AG10803 (cell line): ENCODE measurements around the gene GABPB1.

Experiments used
- DNase-seq: peaks from one replicate; pipeline ENCODE4 v3.0.0; 2010; ENCODE audit warnings: low read depth
- H3K4me3 ChIP-seq: 2 replicates; pipeline ENCODE4 v1.5.1; 2011; ENCODE audit warnings: mild to moderate bottlenecking, low read length, control low read depth
- CTCF ChIP-seq: conservative IDR thresholded peaks from 2 replicates; pipeline ENCODE4 v1.5.1; 2011; ENCODE audit warnings: mild to moderate bottlenecking, low read length, control low read depth, inconsistent platforms

Gene GABPB1

DNA sequence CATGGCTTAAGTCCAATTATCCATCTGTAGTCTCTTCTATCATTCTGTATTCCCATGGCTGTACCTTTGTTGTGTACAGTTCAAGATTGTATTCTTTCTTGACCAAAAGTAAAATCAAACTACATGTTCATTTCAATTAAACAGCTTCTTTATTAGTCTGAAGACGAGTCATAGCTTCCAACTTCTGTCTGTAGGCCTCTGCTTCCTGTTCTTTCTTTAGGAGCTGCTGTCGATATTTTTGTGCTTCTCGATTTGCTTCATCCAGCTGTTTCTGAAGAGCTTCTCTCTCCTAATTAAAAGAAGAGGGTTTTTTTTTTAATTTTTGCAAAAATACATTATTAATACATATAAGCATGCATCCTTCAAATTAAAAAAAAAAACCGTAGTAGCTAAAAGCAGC is 76.5 kb downstream of the GABPB1 start:
- H3K4me3 ChIP-seq: no peak overlapping the region
- no peak for TF ChIP-seq CTCF
- no peak for DNase-seq

DNA sequence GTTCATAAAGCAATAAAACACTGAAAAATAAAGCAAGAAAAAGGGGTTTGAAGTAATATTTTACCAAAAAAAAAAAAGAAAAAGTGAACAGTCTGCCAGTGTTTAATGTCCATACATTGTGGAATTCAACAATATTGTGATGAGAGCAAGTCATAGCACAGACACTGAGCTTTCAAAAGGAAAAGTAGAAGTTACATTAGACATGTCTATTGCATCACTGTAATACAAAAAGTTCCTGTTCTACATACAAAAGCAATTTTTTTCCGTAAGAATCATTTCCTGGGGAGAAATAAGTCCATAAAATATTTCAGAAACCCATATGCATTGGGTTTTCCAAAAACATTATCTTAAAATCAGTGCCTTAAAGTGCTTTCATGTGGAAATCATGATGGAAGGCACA is 77.6 kb downstream of the GABPB1 start:
- DNase-seq: no peak
- no peak overlapping the region for H3K4me3 ChIP-seq
- no peak for TF ChIP-seq CTCF

DNA sequence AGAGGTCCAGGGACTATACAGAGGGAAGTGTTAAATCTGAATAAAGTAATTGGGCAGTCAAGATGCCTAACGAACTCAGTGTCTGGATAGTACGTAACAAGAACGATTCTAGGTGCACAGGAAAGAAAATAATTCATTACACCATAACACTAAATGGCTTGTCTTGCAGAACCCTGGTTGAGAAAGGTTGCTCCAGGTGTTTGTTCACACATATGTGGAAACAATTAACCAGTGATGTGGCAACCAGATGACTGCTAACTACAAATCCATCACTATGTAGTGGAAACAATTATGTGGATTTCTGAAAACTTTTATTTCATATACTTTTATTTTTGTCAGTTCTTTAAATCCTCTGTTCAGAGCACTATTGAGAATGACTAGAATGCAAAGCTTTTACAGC is 79.1 kb downstream of the GABPB1 start:
- TF ChIP-seq CTCF: no peak
- no peak overlapping the region for H3K4me3 ChIP-seq
- DNase-seq: no peak

- no peak overlapping the region for H3K4me3 ChIP-seq
- TF ChIP-seq CTCF: no peak
- no peak for DNase-seq
Measured at GRCh38 chr15:50275091-50275490, 79.9 kb downstream of the GABPB1 start.

- no peak for DNase-seq
- no peak overlapping the region for H3K4me3 ChIP-seq
- no peak for TF ChIP-seq CTCF
Measured at GRCh38 chr15:50267577-50267976, 87.4 kb downstream of the GABPB1 start.

DNA sequence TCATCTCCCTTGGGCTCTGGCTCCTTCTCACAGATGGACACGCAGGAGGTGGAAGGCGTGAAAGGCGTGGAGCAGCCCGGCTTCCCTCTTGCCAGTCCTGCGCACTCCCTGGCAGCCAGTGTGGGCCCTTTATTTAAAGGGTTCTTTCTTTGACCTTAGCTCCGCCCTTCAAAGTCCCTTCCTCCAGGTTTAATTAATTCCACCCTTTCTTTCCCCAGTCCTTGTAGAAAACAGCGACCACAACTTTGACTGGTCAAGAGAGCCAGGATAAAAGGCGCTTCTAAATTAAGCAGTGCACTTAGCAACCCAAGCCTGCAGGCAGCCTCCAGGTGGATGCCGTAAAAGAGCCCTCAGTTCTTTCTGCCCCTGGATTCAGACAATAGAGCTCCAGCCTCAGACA is 89.4 kb downstream of the GABPB1 start, which contains the start of gene HDC:
Gene HDC (minus strand): TSS at position 107 of the 400 bp plus-strand sequence. CDS start 103 bp downstream, at position 4.
- no peak for TF ChIP-seq CTCF
- DNase-seq: no peak
- no peak within 1 kb of the TSS for H3K4me3 ChIP-seq

GRCh38 chr15:50262533-50262932 is 92.5 kb downstream of the GABPB1 start:
- no peak overlapping the region for H3K4me3 ChIP-seq
- TF ChIP-seq CTCF: no peak
- no peak for DNase-seq
